Measurements from ENCODE around the gene TRAF4. TPM values are rescaled to one million over a fixed set of nuclear protein-coding genes. Genes with fewer than 3 reads are reported as not detected.

Gene TRAF4
- total and polyA plus RNA-seq, 12 donors, result 1.3 to 6.4 (median 3.8) TPM

GRCh38 chr17:28728364-28729200 is 15.2 kb upstream of the TRAF4 start, which contains the start of gene NEK8:
Gene NEK8 (plus strand): TSS chr17:28728788. CDS start chr17:28728814, 26 bp downstream.
- no peak for TF ChIP-seq CTCF (IDR thresholded peaks at IDR 0.05)

GRCh38 chr17:28729950-28730330 is 13.9 kb upstream of the TRAF4 start:
- DNase-seq (no peak), ATAC-seq (no peak)
- intact Hi-C loops (cut with DNase I), result loop anchor here in 6 of 10 donors (2.0 to 10.0 kb wide), 8 partner anchors 15 to 385 kb away; partner anchors contain the start of genes PHF12 (in 4 of the 6), TRAF4 (in 2 of the 6) and DHRS13 (in 1 of the 6)
- Histone ChIP-seq H3K4me3 (no peak overlapping the region), H3K4me1 (peaks cover 10 to 38% (median 25%) of the 10 kb centered on the region in 9 donors), H3K9me3 (no peaks in the 10 kb centered on the region), H3K36me3 (peaks cover 0 to 4% (median 0%) of the 10 kb centered on the region in 9 donors), H3K27me3 (no peaks in the 10 kb centered on the region), H3K27ac (no peak overlapping the region)
- TF ChIP-seq CTCF (IDR thresholded peaks at IDR 0.05), result no peak
- WGBS, 2 donors, result 88 to 92% methylated on average over 11 of the region's 11 CpGs

More at GRCh38 chr17:28728364-28729200, 15.2 kb upstream of the TRAF4 start, which contains the start of gene NEK8:
- ATAC-seq, result peak; percentile 78 to 88 (median 86)
- peak; percentile 96 for DNase-seq
- intact Hi-C loops (cut with DNase I), result loop anchor here in 6 of 10 donors (2.0 to 10.0 kb wide), 8 partner anchors 16 to 386 kb away; partner anchors contain the start of genes PHF12 (in 4 of the 6), TRAF4 (in 2 of the 6) and DHRS13 (in 1 of the 6)
- WGBS, 2 donors, result 0% methylated on average over 64 of the region's 64 CpGs
- Histone ChIP-seq H3K27me3 (no peaks in the 10 kb centered on the region), H3K4me3 (peak within 1 kb of the TSS; percentile 50 to 89 (median 78)), H3K9me3 (no peaks in the 10 kb centered on the region), H3K4me1 (peaks cover 10 to 51% (median 25%) of the 10 kb centered on the region in 9 donors), H3K27ac (peak within 1 kb of the TSS; percentile 66 to 98 (median 92)), H3K36me3 (peaks cover 0 to 18% (median 13%) of the 10 kb centered on the region in 9 donors)

DNA sequence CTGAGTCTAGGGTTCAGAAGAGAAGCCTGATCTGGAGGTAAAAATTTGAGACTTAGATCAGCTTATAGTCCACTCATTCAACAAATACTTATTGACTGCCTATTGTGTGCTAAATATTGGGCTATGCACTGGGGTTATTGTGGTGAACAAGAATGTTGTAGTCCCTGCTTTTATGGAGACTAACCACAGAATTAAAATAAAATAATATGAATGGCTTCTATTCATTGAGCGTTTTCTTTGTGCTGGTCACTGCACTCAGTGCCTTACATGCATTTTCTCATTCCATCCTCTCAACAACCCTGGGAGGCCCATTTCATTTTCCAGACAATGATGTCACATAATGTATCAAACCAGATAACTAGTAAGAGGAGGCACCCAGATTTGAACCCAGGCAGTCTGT is 10.5 kb upstream of the TRAF4 start:
- Histone ChIP-seq H3K36me3 (no peaks in the 10 kb centered on the region), H3K27me3 (no peaks in the 10 kb centered on the region), H3K4me3 (no peak overlapping the region), H3K4me1 (peaks cover 0 to 10% (median 0%) of the 10 kb centered on the region in 9 donors), H3K9me3 (no peaks in the 10 kb centered on the region), H3K27ac (no peak overlapping the region)
- no peak for DNase-seq
- intact Hi-C loops (cut with DNase I), result no loop called here
- WGBS, 2 donors, result 94 to 96% methylated on average over 1 of the region's 1 CpG
- no peak for ATAC-seq
- TF ChIP-seq CTCF (IDR thresholded peaks at IDR 0.05), result no peak

GRCh38 chr17:28734712-28735241 is 9.0 kb upstream of the TRAF4 start:
- no peaks in the 10 kb centered on the region for H3K36me3 ChIP-seq
- H3K4me1 ChIP-seq, result peaks cover 0 to under 1% (median 0%) of the 10 kb centered on the region in 9 donors
- no peaks in the 10 kb centered on the region for H3K9me3 ChIP-seq
- H3K4me3 ChIP-seq, result no peak overlapping the region
- TF ChIP-seq CTCF (IDR thresholded peaks at IDR 0.05), result no peak
- peak in 1 of 8 donors; percentile 8 for ATAC-seq
- intact Hi-C loops (cut with DNase I), result no loop called here
- 85 to 87% methylated on average over 10 of the region's 10 CpGs for WGBS, 2 donors
- no peak overlapping the region for H3K27ac ChIP-seq
- H3K27me3 ChIP-seq, result no peaks in the 10 kb centered on the region
- DNase-seq, result no peak

Data from heart right ventricle (tissue), 16 donors.